ENCODE measurements around the gene CADPS2. TPM values are rescaled to one million over a fixed set of nuclear protein-coding genes. Genes with fewer than 3 reads are reported as not detected.
"Not testable (repeated sequence)": the region's sequence is repeated elsewhere in the genome, so short reads cannot be mapped to it uniquely, and the experiment has no call there.

The CADPS2 gene
- total RNA-seq, 4 donors from 2014 or later: 2.2 to 9.2 (median 5.7) TPM

DNA sequence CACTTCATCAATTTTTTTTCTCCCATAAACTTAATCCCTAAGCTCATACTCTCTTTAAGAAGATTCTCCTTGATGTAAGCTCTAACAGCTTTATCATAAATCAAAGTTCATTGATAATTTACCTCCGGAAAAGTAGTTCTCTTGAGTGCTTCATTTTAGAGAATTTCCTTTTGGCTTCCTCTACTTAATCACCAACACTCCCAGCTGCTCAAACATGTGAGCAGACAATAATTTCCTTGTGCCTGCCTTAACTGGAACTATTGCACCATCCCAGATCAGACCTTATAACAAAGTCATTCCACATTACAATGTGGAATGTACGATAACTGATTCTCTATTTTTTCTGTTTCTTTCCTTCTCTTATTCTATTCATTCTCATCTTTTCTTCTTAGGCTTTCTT lies 587.6 kb downstream of the CADPS2 start:
- Histone ChIP-seq H3K4me3 (no peak overlapping the region), H3K9me3 (no peaks in the 10 kb centered on the region), H3K27me3 (peaks cover 15 to 97% (median 33%) of the 10 kb centered on the region in 4 donors), H3K4me1 (peaks cover 0 to 20% (median 10%) of the 10 kb centered on the region in 3 donors), H3K36me3 (no peaks in the 10 kb centered on the region), H3K27ac (no peak overlapping the region)
- TF ChIP-seq, protein P1, sequence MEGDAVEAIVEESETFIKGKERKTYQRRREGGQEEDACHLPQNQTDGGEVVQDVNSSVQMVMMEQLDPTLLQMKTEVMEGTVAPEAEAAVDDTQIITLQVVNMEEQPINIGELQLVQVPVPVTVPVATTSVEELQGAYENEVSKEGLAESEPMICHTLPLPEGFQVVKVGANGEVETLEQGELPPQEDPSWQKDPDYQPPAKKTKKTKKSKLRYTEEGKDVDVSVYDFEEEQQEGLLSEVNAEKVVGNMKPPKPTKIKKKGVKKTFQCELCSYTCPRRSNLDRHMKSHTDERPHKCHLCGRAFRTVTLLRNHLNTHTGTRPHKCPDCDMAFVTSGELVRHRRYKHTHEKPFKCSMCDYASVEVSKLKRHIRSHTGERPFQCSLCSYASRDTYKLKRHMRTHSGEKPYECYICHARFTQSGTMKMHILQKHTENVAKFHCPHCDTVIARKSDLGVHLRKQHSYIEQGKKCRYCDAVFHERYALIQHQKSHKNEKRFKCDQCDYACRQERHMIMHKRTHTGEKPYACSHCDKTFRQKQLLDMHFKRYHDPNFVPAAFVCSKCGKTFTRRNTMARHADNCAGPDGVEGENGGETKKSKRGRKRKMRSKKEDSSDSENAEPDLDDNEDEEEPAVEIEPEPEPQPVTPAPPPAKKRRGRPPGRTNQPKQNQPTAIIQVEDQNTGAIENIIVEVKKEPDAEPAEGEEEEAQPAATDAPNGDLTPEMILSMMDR (IDR thresholded peaks at IDR 0.05): no peak
- no peak for TF ChIP-seq POLR2A (IDR thresholded peaks at IDR 0.05)
- intact Hi-C loops (cut with DNase I): no loop called here
- no peak for DNase-seq
- 57 to 60% methylated on average over 2 of the region's 2 CpGs for WGBS, 2 donors

DNA sequence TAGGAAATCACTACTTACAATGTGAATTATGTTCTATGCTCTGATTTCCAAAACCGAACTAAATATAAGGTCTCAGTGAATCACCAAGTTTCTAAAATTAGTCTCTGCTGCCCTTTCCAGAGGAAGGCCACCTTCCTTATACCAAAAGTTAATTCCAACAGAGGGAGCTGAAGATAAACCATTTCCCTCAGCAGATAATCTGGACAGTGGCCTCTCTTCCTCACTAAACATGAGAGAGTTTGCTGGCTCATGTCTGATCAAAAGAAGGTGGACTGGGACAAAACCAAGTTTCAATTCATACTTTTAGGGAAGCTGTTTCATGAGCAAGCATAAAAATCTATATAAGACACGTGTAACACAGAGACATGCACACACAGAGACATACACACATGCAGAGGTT lies 588.1 kb downstream of the CADPS2 start:
- TF ChIP-seq POLR2A (IDR thresholded peaks at IDR 0.05): no peak
- TF ChIP-seq, protein P1 (IDR thresholded peaks at IDR 0.05): no peak
- no peak for DNase-seq
- 49 to 60% methylated on average over 2 of the region's 2 CpGs for WGBS, 2 donors
- no peaks in the 10 kb centered on the region for H3K36me3 ChIP-seq
- H3K9me3 ChIP-seq: no peaks in the 10 kb centered on the region
- intact Hi-C loops (cut with DNase I): no loop called here
- H3K27ac ChIP-seq: no peak overlapping the region
- H3K27me3 ChIP-seq: peaks cover 15 to 97% (median 32%) of the 10 kb centered on the region in 4 donors
- no peak overlapping the region for H3K4me3 ChIP-seq
- H3K4me1 ChIP-seq: peaks cover 0 to 18% (median 9%) of the 10 kb centered on the region in 3 donors

DNA sequence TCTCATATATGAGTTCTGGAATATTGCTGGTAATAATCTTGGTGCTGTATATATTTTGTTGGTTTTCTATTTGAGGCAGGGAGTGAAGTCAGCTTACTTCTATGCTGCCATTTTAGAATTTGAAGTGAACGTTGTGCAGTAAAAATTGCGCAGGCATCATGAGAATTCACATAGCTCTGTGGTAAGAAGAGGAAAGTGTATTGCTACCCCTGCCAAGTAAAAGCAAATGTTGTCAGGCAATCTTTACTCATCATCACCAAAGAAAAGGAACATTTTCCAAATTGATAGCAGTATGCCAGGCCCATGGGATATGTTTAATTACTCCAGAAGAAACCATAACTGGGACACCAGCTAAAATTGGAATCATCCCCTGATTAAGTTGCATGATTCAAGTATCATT lies 595.1 kb downstream of the CADPS2 start:
- TF ChIP-seq, protein P1 (IDR thresholded peaks at IDR 0.05): no peak
- no peaks in the 10 kb centered on the region for H3K36me3 ChIP-seq
- intact Hi-C loops (cut with DNase I): no loop called here
- no peak overlapping the region for H3K4me3 ChIP-seq
- H3K27ac ChIP-seq: no peak overlapping the region
- 70 to 86% methylated on average over 2 of the region's 2 CpGs for WGBS, 2 donors
- H3K27me3 ChIP-seq: peaks cover 0 to 68% (median 0%) of the 10 kb centered on the region in 4 donors
- DNase-seq: no peak
- peaks cover 0 to 4% (median 0%) of the 10 kb centered on the region in 3 donors for H3K9me3 ChIP-seq
- no peaks in the 10 kb centered on the region for H3K4me1 ChIP-seq

- no peaks in the 10 kb centered on the region for H3K36me3 ChIP-seq
- TF ChIP-seq, protein P1 (IDR thresholded peaks at IDR 0.05): no peak
- TF ChIP-seq POLR2A (IDR thresholded peaks at IDR 0.05): no peak
- no peak for DNase-seq
- WGBS, 2 donors: 43 to 88% methylated on average over 1 of the region's 1 CpG
- H3K4me3 ChIP-seq: no peak overlapping the region
- intact Hi-C loops (cut with DNase I): no loop called here
- H3K27ac ChIP-seq: no peak overlapping the region
- H3K9me3 ChIP-seq: peaks cover 0 to 4% (median 0%) of the 10 kb centered on the region in 3 donors
- H3K4me1 ChIP-seq: no peaks in the 10 kb centered on the region
- H3K27me3 ChIP-seq: peaks cover 0 to 62% (median 0%) of the 10 kb centered on the region in 4 donors
Observed at GRCh38 chr7:122290476-122290875, 595.8 kb downstream of the CADPS2 start.

DNA sequence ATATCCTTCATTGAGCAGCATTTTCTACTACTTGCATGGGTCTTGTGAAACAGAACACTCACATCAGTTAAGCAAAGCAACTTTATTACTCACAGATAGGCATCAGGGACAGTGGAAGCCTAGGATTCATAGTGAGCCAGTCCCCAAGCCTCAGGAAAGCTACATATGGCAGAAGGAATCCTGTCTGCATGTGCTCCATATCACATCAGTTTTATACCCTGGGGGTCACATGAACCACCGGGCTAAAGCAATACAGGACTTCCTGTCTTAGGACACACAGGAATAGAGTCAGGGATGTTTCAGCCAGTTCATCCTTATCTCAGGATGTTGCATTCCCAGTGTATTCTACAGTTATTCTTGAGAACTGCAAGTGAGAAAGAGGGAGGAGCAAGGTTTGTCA lies 596.8 kb downstream of the CADPS2 start:
- no peak overlapping the region for H3K4me3 ChIP-seq
- H3K9me3 ChIP-seq: peaks cover 0 to 4% (median 0%) of the 10 kb centered on the region in 3 donors
- H3K4me1 ChIP-seq: no peaks in the 10 kb centered on the region
- 57 to 100% methylated on average over 1 of the region's 1 CpG for WGBS, 2 donors
- H3K27ac ChIP-seq: no peak overlapping the region
- H3K27me3 ChIP-seq: peaks cover 0 to 53% (median 0%) of the 10 kb centered on the region in 4 donors
- intact Hi-C loops (cut with DNase I): no loop called here
- DNase-seq: no peak
- TF ChIP-seq, protein P1 (IDR thresholded peaks at IDR 0.05): no peak
- TF ChIP-seq POLR2A (IDR thresholded peaks at IDR 0.05): no peak
- H3K36me3 ChIP-seq: no peaks in the 10 kb centered on the region

DNA sequence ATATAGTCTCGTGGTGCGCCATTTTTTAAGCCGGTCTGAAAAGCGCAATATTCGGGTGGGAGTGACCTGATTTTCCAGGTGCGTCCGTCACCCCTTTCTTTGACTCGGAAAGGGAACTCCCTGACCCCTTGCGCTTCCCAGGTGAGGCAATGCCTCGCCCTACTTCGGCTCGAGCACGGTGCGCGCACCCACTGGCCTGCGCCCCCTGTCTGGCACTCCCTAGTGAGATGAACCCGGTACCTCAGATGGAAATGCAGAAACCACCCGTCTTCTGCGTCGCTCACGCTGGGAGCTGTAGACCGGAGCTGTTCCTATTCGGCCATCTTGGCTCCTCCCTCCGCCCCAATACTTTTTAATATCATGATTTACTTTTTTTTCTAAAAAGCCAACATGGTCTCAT lies 601.7 kb downstream of the CADPS2 start:
- peaks cover 0 to 16% (median 0%) of the 10 kb centered on the region in 4 donors for H3K27me3 ChIP-seq
- 61 to 72% methylated on average over 13 of the region's 24 CpGs for WGBS, 2 donors
- intact Hi-C loops (cut with DNase I); H3K36me3 ChIP-seq; DNase-seq; H3K9me3 ChIP-seq; H3K4me1 ChIP-seq: not testable (repeated sequence)
- peak overlapping the region in 3 of 4 donors; percentile 36 to 43 (median 41) for H3K4me3 ChIP-seq
- H3K27ac ChIP-seq: peak overlapping the region in 1 of 4 donors; percentile 44
